Ascending aorta (tissue), 2 donors: Measurements from ENCODE around the gene ITGA8. TPM values are rescaled to one million over a fixed set of nuclear protein-coding genes. Genes with fewer than 3 reads are reported as not detected.
A peak's percentile ranks its signal among the peaks of the same experiment; 100 is the strongest.

Experiments used
- DNase-seq, 2 donors: peaks; one replicate each; pipeline ENCODE4 v3.0.0-alpha.2; 2019; ENCODE audit warnings: low spot score in 2 of 2
- H3K27ac ChIP-seq, 2 donors: fragments of 200-600 bp; sonication (generic); one replicate each; pipeline ENCODE4 v1.5.1; 2016 to 2017; ENCODE audit warnings: mild to moderate bottlenecking in 1 of 2
- H3K27me3 ChIP-seq: fragments of 200-600 bp; sonication (generic); one replicate; pipeline ENCODE4 v1.5.1; 2017
- H3K36me3 ChIP-seq, 2 donors: fragments of 200-600 bp; sonication (generic); one replicate each; pipeline ENCODE4 v1.5.1; 2016
- H3K4me1 ChIP-seq, 2 donors: fragments of 200-600 bp; sonication (generic); one replicate each; pipeline ENCODE4 v1.5.1; 2016 to 2017; ENCODE audit warnings: mild to moderate bottlenecking in 1 of 2
- H3K4me3 ChIP-seq, 2 donors: fragments of 200-600 bp; sonication (generic); one replicate each; pipeline ENCODE4 v1.5.1; 2016 to 2017; ENCODE audit warnings: mild to moderate bottlenecking in 1 of 2
- H3K9me3 ChIP-seq, 2 donors: fragments of 200-600 bp; sonication (generic); one replicate each; pipeline ENCODE4 v1.5.1; 2016
- intact Hi-C: fragments of 100-400 bp; cut with DNase I; formaldehyde crosslinking; loops from one replicate; pipeline ENCODE4 v1.15.1; 2023
- total RNA-seq: library from RNA; depleted of rRNA; stranded (reverse); fragments of >200 nt; gene quantifications from one replicate; pipeline ENCODE4 v1.1.0, GENCODE V29; 2016
- TF ChIP-seq, protein P1 (sequence below), 3 experiments: fragments of 200-600 bp in 2 of 3; fragments of 450-650 bp in 1 of 3; sonication (generic) in 2 of 3; IDR thresholded peaks; one replicate each; pipeline ENCODE4 v1.5.1; 2016 to 2019; ENCODE audit warnings: antibody characterized with exemption in 3 of 3, mild to moderate bottlenecking in 1 of 3, moderate library complexity in 1 of 3

Gene ITGA8
- total RNA-seq, 1 donor from 2014 or later = 231 TPM

DNA sequence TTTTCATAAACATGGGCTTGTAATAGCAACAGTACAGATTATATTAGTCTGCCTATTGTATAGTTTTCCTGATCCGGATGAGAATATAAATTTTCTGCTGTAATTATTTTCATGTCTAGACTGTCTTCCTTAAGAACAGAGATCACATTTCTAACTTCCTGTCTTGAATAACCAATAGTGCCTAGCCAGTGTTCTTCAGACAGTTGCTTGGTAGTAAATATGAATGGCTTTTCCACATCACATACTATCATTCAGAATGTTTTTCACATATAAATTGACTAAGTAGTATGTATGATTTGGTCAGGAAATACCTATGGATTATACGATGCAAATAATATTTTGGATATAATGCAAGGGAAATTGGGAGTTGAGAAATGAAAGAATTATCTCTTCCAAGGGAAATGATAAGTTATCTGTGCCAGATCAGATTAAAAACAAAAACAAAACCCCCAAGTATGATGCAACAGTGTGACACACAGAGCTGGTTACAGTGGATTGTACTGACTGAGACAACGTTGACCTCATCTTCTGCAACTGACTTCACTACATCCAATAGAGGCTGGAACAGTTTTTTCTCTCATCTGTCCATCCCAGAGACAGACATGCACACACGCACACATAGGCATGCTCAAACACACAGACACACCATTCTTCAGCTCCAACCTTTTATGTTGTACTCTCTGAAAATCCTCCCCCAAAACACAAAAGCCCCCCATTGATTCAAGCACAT lies 16.4 kb downstream of the ITGA8 start:
- peaks cover 11 to 56% of the 10 kb centered on the region in 2 donors for H3K4me1 ChIP-seq
- H3K4me3 ChIP-seq = no peak overlapping the region
- H3K27me3 ChIP-seq = no peaks in the 10 kb centered on the region
- peak overlapping the region; percentile 10 to 58 for H3K27ac ChIP-seq
- H3K9me3 ChIP-seq = no peaks in the 10 kb centered on the region
- TF ChIP-seq, protein P1, sequence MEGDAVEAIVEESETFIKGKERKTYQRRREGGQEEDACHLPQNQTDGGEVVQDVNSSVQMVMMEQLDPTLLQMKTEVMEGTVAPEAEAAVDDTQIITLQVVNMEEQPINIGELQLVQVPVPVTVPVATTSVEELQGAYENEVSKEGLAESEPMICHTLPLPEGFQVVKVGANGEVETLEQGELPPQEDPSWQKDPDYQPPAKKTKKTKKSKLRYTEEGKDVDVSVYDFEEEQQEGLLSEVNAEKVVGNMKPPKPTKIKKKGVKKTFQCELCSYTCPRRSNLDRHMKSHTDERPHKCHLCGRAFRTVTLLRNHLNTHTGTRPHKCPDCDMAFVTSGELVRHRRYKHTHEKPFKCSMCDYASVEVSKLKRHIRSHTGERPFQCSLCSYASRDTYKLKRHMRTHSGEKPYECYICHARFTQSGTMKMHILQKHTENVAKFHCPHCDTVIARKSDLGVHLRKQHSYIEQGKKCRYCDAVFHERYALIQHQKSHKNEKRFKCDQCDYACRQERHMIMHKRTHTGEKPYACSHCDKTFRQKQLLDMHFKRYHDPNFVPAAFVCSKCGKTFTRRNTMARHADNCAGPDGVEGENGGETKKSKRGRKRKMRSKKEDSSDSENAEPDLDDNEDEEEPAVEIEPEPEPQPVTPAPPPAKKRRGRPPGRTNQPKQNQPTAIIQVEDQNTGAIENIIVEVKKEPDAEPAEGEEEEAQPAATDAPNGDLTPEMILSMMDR (IDR thresholded peaks at IDR 0.05) = no peak
- intact Hi-C loops = no loop called here
- DNase-seq = no peak
- peaks cover 20 to 26% of the 10 kb centered on the region in 2 donors for H3K36me3 ChIP-seq

DNA sequence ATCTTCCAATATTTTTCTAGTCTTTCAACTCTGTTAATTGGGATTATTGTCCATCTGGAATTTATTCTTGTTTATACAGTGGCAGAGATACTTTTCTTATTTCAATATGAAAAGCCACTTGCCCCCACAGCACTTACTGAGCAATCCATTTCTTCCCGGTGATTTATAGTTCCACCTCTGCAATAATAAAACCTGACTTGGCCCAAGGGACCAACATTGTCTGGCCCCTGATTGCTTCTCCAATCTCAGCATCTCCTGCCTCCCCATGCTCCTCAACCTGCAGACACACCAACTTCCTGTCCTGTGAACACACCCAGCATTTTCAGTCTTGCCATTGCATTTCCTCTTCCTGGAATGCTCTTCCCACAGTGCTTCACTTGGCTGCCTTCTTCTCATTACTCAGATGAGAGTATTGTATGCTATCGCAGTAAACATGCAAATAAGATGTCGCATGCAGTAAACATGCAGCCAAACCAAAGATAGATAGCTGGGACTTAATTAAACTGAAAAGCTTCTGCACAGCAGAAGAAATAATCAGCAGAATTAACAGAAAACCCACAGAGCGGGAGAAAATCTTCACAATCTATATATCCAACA lies 19.5 kb downstream of the ITGA8 start:
- peaks cover 4 to 38% of the 10 kb centered on the region in 2 donors for H3K4me1 ChIP-seq
- DNase-seq = no peak
- H3K27ac ChIP-seq = peak overlapping the region in 1 of 2 donors; percentile 43
- TF ChIP-seq, protein P1 (IDR thresholded peaks at IDR 0.05) = no peak
- peaks cover 2 to 4% of the 10 kb centered on the region in 2 donors for H3K36me3 ChIP-seq
- H3K9me3 ChIP-seq = no peaks in the 10 kb centered on the region
- intact Hi-C loops = no loop called here
- H3K4me3 ChIP-seq = no peak overlapping the region
- no peaks in the 10 kb centered on the region for H3K27me3 ChIP-seq

- peak overlapping the region in 1 of 2 donors; percentile 41 for H3K4me3 ChIP-seq
- no peak for DNase-seq
- H3K4me1 ChIP-seq = peaks cover 0 to 38% of the 10 kb centered on the region in 2 donors
- no peaks in the 10 kb centered on the region for H3K27me3 ChIP-seq
- H3K27ac ChIP-seq = peak overlapping the region; percentile 63 to 67
- peaks cover 0 to 6% of the 10 kb centered on the region in 2 donors for H3K36me3 ChIP-seq
- intact Hi-C loops = no loop called here
- TF ChIP-seq, protein P1 (IDR thresholded peaks at IDR 0.05) = no peak
- H3K9me3 ChIP-seq = no peaks in the 10 kb centered on the region
Observed at GRCh38 chr10:15695852-15696251, 23.9 kb downstream of the ITGA8 start.

DNA sequence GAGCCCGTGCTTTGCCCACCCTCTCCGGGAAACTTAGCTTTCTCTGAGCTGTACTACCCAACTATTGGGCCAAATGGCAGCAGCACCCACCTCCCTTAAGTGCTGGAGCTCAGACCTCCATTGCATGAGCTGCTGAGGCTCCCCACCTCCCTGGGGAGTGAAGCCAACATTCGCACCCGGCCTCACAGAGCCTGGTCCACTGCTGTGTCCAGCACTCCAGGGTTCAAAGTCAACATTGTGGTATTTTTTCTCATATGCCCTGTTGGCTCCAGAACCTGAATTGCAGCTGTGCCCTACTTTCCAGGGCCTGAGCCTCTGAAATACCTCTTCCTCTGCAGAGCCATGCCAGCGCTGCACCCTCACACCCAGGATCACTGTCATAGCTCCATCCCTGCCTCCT lies 29.7 kb downstream of the ITGA8 start:
- Histone ChIP-seq H3K4me3 (peak overlapping the region; percentile 8 to 27), H3K36me3 (peaks cover 5 to 16% of the 10 kb centered on the region in 2 donors), H3K27ac (peak overlapping the region; percentile 33 to 43), H3K9me3 (no peaks in the 10 kb centered on the region), H3K27me3 (no peaks in the 10 kb centered on the region), H3K4me1 (peaks cover 18 to 47% of the 10 kb centered on the region in 2 donors)
- no peak for DNase-seq
- TF ChIP-seq, protein P1 (IDR thresholded peaks at IDR 0.05) = no peak
- intact Hi-C loops = no loop called here

- TF ChIP-seq, protein P1 (IDR thresholded peaks at IDR 0.05) = no peak
- Histone ChIP-seq H3K4me1 (peaks cover 16 to 52% of the 10 kb centered on the region in 2 donors), H3K27ac (peak overlapping the region; percentile 39 to 43)
Observed at GRCh38 chr10:15684768-15685167, 35.0 kb downstream of the ITGA8 start.

More at GRCh38 chr10:15684768-15685167, 35.0 kb downstream of the ITGA8 start:
- peak overlapping the region in 1 of 2 donors; percentile 21 for H3K4me3 ChIP-seq
- peaks cover 20 to 48% of the 10 kb centered on the region in 2 donors for H3K36me3 ChIP-seq
- no peaks in the 10 kb centered on the region for H3K9me3 ChIP-seq
- DNase-seq = no peak
- intact Hi-C loops = no loop called here
- no peaks in the 10 kb centered on the region for H3K27me3 ChIP-seq
